Calu3 (cell line): ENCODE data around the gene NDUFB2. TPM values are rescaled to one million over a fixed set of nuclear protein-coding genes. Genes with fewer than 3 reads are reported as not detected.
"Not testable (repeated sequence)": the region's sequence is repeated elsewhere in the genome, so short reads cannot be mapped to it uniquely, and the experiment has no call there.

ENCODE experiments used
- BruUV-seq: library from RNA; stranded (reverse); fragments of 400-500 nt; replicated peaks from 2 replicates; lab custom pipeline; 2021; lab: Mats Ljungman, UMichigan
- CTCF ChIA-PET: fragments of 300-600 bp; sonication (Branson Sonifier 250); formaldehyde crosslinking; loops from one replicate; lab custom pipeline; 2022; ENCODE audit warnings: antibody characterized with exemption; lab: Charles Lee
- DNase-seq: peaks from one replicate; pipeline ENCODE4 v3.0.0; 2022
- H3K27ac Mint-ChIP-seq: one replicate; pipeline ENCODE4 v1.8.0; 2022; ENCODE audit warnings: mixed read lengths; ENCODE audit not compliant: unreplicated experiment
- H3K27me3 Mint-ChIP-seq: one replicate; pipeline ENCODE4 v1.8.0; 2022; ENCODE audit warnings: mixed read lengths; ENCODE audit not compliant: unreplicated experiment
- H3K36me3 Mint-ChIP-seq: one replicate; pipeline ENCODE4 v1.8.0; 2022; ENCODE audit warnings: mild to moderate bottlenecking, moderate library complexity, mixed read lengths; ENCODE audit not compliant: insufficient read depth, unreplicated experiment
- H3K4me1 Mint-ChIP-seq: one replicate; pipeline ENCODE4 v1.8.0; 2022; ENCODE audit warnings: mild to moderate bottlenecking, low read depth, mixed read lengths; ENCODE audit not compliant: unreplicated experiment
- H3K4me3 Mint-ChIP-seq: one replicate; pipeline ENCODE4 v1.8.0; 2022; ENCODE audit warnings: mild to moderate bottlenecking, low read depth, moderate library complexity, mixed read lengths; ENCODE audit not compliant: unreplicated experiment
- H3K9me3 Mint-ChIP-seq: one replicate; pipeline ENCODE4 v1.8.0; 2022; ENCODE audit warnings: low read depth, mixed read lengths; ENCODE audit not compliant: unreplicated experiment
- intact Hi-C: fragments of 100-400 bp; cut with micrococcal nuclease; formaldehyde crosslinking; loops from one replicate; pipeline ENCODE4 v1.10.0; 2022; ENCODE audit not compliant: unreplicated experiment
- total RNA-seq: library from RNA; stranded (reverse); gene quantifications from 2 replicates; pipeline ENCODE4 v1.2.3, GENCODE V29; 2022
- TF ChIP-seq, protein P1 (sequence below): fragments of 200-600 bp; IDR thresholded peaks from one replicate; pipeline ENCODE4 v1.8.0; 2022; ENCODE audit warnings: antibody characterized with exemption; ENCODE audit not compliant: unreplicated experiment

NDUFB2 gene
- total RNA-seq, 1 experiment from 2014 or later = 128 TPM

DNA sequence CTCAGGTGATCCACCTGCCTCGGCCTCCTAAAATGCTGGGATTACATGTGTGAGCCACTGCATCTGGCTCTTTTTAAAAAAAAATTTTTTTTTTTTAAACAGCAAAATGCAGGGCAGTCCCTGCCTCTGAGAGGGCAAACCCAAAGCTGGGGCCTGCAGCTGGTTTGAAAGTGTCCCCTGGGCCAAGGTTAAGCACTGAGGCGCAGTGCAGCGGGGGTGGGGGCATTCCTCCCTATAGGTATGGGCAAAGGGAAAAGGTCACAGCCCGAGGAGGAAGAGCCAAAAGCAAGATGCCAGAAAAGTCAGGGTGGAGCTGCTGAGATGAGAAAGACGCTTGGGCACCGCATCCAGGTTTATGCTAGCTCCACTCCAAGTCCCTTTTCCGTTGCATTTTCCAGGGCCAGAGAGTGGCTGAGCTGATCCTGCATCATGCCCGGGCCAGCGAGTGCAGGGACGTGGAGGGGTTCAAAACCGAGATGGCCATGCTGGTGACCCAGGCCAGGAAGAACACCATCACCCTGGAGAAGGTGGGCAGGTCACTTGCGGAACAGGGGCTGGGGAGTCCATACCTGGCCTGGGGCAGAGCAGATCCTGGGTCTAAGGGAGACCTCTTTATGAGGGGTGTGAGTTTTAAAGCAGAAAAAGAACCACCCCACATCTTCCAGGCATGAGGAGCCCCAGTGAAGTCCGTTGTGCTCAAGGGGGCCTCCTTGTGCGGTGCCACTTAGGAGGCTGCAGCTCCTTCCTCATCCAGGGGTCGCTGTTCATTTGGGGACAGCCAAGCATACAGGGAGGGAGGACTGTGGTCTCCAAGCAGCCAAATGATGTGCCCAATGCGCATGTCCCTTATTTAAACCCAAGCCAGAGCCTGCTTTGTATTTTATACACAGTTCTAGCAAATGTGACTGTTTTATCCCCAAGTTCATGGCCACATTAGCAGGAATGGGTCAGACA, 7.0 kb upstream of the NDUFB2 start:
- Mint-ChIP-seq H3K4me3 (no peak overlapping the region), H3K27ac (no peak overlapping the region), H3K27me3 (no peaks in the 10 kb centered on the region), H3K9me3 (no peaks in the 10 kb centered on the region), H3K36me3 (no peaks in the 10 kb centered on the region), H3K4me1 (no peaks in the 10 kb centered on the region)
- BruUV-seq = no TSS peak
- intact Hi-C loops = loop anchor here (10.0 kb wide), 1 partner anchor 235 kb away; the partner anchor contains the start of gene BRAF
- no peak for DNase-seq
- CTCF ChIA-PET = no interaction called here
- TF ChIP-seq, protein P1, sequence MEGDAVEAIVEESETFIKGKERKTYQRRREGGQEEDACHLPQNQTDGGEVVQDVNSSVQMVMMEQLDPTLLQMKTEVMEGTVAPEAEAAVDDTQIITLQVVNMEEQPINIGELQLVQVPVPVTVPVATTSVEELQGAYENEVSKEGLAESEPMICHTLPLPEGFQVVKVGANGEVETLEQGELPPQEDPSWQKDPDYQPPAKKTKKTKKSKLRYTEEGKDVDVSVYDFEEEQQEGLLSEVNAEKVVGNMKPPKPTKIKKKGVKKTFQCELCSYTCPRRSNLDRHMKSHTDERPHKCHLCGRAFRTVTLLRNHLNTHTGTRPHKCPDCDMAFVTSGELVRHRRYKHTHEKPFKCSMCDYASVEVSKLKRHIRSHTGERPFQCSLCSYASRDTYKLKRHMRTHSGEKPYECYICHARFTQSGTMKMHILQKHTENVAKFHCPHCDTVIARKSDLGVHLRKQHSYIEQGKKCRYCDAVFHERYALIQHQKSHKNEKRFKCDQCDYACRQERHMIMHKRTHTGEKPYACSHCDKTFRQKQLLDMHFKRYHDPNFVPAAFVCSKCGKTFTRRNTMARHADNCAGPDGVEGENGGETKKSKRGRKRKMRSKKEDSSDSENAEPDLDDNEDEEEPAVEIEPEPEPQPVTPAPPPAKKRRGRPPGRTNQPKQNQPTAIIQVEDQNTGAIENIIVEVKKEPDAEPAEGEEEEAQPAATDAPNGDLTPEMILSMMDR = no peak

DNA sequence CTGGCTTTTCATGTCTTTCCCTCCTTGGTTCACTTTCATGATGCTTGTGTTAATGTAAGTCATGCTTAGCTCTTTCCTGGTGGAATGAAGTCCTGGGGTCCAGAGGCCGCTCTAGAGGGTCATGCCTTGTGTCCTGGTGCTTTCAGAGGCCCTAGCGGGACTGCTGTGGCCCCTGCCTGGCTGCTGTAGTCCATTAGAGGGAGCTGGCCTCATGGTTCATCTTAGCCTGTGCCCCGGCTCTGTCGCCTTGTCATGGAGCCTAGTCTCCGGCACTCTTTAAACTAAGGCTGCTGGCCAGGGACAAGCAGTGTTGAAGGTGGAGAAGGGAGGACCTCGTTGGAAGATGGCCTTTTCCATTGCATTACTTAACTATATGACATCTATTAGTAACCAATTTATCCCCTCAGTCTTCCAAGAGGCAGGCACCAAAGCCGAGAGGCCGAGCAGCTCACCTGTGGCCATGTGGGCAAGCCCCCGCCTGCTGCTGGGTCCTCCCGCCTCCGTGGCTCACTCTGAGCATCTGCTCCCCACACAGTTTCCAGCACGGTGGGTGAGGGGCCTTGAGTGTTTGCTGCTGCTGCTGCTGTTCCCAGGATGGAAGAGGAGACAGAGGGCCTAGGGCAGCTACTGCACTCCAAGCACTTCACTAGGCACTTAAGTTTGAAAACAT, 5.0 kb upstream of the NDUFB2 start:
- TF ChIP-seq, protein P1 = no peak
- DNase-seq = no peak
- H3K27me3 Mint-ChIP-seq = no peaks in the 10 kb centered on the region
- H3K27ac Mint-ChIP-seq = no peak overlapping the region
- H3K36me3 Mint-ChIP-seq = peaks cover 10% of the 10 kb centered on the region
- CTCF ChIA-PET = no interaction called here
- H3K4me3 Mint-ChIP-seq = no peak overlapping the region
- H3K4me1 Mint-ChIP-seq = no peaks in the 10 kb centered on the region
- intact Hi-C loops = loop anchor here (10.0 kb wide), 1 partner anchor 233 kb away; the partner anchor contains the start of gene BRAF
- no peaks in the 10 kb centered on the region for H3K9me3 Mint-ChIP-seq
- BruUV-seq = no TSS peak

DNA sequence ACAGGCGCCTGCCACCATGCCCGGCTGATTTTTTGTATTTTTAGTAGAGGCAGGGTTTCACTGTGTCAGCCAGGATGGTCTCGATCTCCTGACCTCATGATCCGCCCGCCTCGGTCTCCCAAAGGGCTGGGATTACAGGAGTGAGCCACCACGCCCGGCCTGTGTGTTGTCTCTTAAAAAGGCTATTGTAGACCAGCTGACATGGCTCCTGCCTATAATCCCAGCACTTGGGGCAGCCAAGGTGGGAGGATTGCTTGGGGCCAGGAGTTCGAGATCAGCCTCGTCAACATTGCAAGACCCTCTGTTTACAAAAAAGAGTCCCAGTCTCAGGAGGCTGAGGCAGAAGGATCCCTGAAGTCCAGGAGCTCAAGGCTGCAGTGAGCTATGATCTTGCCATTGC, 2.7 kb upstream of the NDUFB2 start:
- DNase-seq, H3K27me3 Mint-ChIP-seq, CTCF ChIA-PET, H3K4me3 Mint-ChIP-seq, H3K9me3 Mint-ChIP-seq, H3K27ac Mint-ChIP-seq, BruUV-seq: not testable (repeated sequence)
- Mint-ChIP-seq H3K36me3 (peaks cover 32% of the 10 kb centered on the region), H3K4me1 (peaks cover 14% of the 10 kb centered on the region)
- intact Hi-C loops = loop anchor here (10.0 kb wide), 1 partner anchor 231 kb away; the partner anchor contains the start of gene BRAF

DNA sequence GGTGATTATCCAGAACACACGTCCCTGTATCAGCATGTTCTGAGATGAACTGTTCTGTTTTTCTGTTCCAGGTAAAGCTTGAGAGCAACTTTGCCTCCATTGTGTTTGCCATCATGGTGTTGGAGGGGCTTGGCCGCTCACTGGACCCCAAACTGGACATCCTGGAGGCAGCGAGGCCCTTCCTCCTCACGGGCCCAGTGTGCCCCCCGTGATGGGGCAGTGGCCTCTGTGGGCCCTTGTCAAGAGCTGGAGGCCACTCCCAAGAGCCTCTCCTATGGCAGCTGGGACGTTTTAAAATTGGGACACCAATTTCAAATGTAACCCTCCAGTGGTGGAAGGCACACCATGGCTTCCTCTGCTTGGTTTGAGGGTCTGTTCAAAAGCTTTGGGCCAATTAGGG, 1.9 kb upstream of the NDUFB2 start:
- Mint-ChIP-seq H3K36me3 (peaks cover 32% of the 10 kb centered on the region), H3K4me1 (peaks cover 20% of the 10 kb centered on the region), H3K27ac (no peak overlapping the region), H3K9me3 (no peaks in the 10 kb centered on the region), H3K27me3 (no peaks in the 10 kb centered on the region), H3K4me3 (no peak overlapping the region)
- no TSS peak for BruUV-seq
- no peak for DNase-seq
- CTCF ChIA-PET = no interaction called here
- TF ChIP-seq, protein P1 = no peak
- intact Hi-C loops = loop anchor here (10.0 kb wide), 1 partner anchor 230 kb away; the partner anchor contains the start of gene BRAF
